Keratinocyte (primary cell): ENCODE data around the gene RYR2. TPM values are rescaled to one million over a fixed set of nuclear protein-coding genes. Genes with fewer than 3 reads are reported as not detected.

Experiments
- DNase-seq: peaks from one replicate; pipeline ENCODE4 v3.0.0-alpha.2; 2011; ENCODE audit warnings: low read depth, missing footprints, low spot score
- FAIRE-seq: peaks from 2 replicates; lab custom pipeline; 2011; peaks lifted over from hg19 to GRCh38; lab: Jason Lieb, UNC
- H2AFZ ChIP-seq: 2 replicates; pipeline ENCODE4 v1.6.0; 2012; ENCODE audit warnings: low read length, control low read depth, inconsistent platforms; ENCODE audit not compliant: control insufficient read depth
- H3K27ac ChIP-seq: 2 replicates; pipeline ENCODE4 v1.5.1; 2011; ENCODE audit warnings: low read length; ENCODE audit not compliant: control insufficient read depth, insufficient read depth
- H3K27me3 ChIP-seq: 3 replicates; pipeline ENCODE4 v1.6.0; 2011; ENCODE audit warnings: low read length; ENCODE audit not compliant: control insufficient read depth, insufficient read depth; ENCODE audit errors: extremely low read depth
- H3K36me3 ChIP-seq, 2 experiments: 2 replicates in 1 of 2; 3 replicates in 1 of 2; pipeline ENCODE4 v1.5.1; 2011; ENCODE audit warnings: low read length in 2 of 2, mild to moderate bottlenecking in 1 of 2; ENCODE audit not compliant: control insufficient read depth in 2 of 2, insufficient read depth in 2 of 2; ENCODE audit errors: extremely low read depth in 1 of 2
- H3K4me1 ChIP-seq: 3 replicates; pipeline ENCODE4 v1.5.1; 2011; ENCODE audit warnings: low read length; ENCODE audit not compliant: control insufficient read depth, insufficient read depth; ENCODE audit errors: extremely low read depth
- H3K4me2 ChIP-seq: 3 replicates; pipeline ENCODE4 v1.6.0; 2011; ENCODE audit warnings: low read depth, low read length; ENCODE audit not compliant: control insufficient read depth, insufficient read depth; ENCODE audit errors: extremely low read depth
- H3K4me3 ChIP-seq, 3 experiments: fragments of 200-600 bp in 1 of 3; sonication (generic) in 1 of 3; 2 replicates in 2 of 3; 3 replicates in 1 of 3; pipeline ENCODE4 v1.5.1; 2011 to 2016; ENCODE audit warnings: low read length in 3 of 3, mild to moderate bottlenecking in 3 of 3, control low read depth in 2 of 3, inconsistent platforms in 1 of 3, low read depth in 1 of 3, mixed read lengths in 1 of 3, mixed run types in 1 of 3, moderate library complexity in 1 of 3; ENCODE audit not compliant: control insufficient read depth in 2 of 3, insufficient read depth in 2 of 3; ENCODE audit errors: extremely low read depth in 1 of 3
- H3K79me2 ChIP-seq: 2 replicates; pipeline ENCODE4 v1.6.0; 2012; ENCODE audit warnings: low read length; ENCODE audit not compliant: control insufficient read depth, insufficient read depth
- H3K9ac ChIP-seq: 3 replicates; pipeline ENCODE4 v1.6.0; 2011; ENCODE audit warnings: low read length; ENCODE audit not compliant: control insufficient read depth, insufficient read depth; ENCODE audit errors: extremely low read depth
- H3K9me1 ChIP-seq: 3 replicates; pipeline ENCODE4 v1.6.0; 2011; ENCODE audit warnings: low read length; ENCODE audit not compliant: control insufficient read depth, insufficient read depth; ENCODE audit errors: extremely low read depth
- H3K9me3 ChIP-seq: 2 replicates; pipeline ENCODE4 v1.5.1; 2012; ENCODE audit warnings: low read depth, low read length; ENCODE audit not compliant: control insufficient read depth
- H4K20me1 ChIP-seq: 3 replicates; pipeline ENCODE4 v1.6.0; 2011; ENCODE audit warnings: low read length; ENCODE audit not compliant: control insufficient read depth, insufficient read depth; ENCODE audit errors: extremely low read depth
- CTCF ChIP-seq, 3 experiments: IDR thresholded peaks in 1 of 3; conservative IDR thresholded peaks in 1 of 3; optimal IDR thresholded peaks in 1 of 3; 2 replicates in 2 of 3; 3 replicates in 1 of 3; pipeline versions ENCODE3 to v1.5.1; 2011; ENCODE audit warnings: low read length in 3 of 3, mild to moderate bottlenecking in 3 of 3, moderate library complexity in 2 of 3, control low read depth in 1 of 3, inconsistent platforms in 1 of 3; ENCODE audit not compliant: insufficient read depth in 2 of 3; ENCODE audit errors: extremely low read depth in 1 of 3
- EZH2 ChIP-seq: IDR thresholded peaks from one replicate; pipeline ENCODE4 v1.6.1; 2012; ENCODE audit warnings: inconsistent platforms, mild to moderate bottlenecking, low read length, moderate library complexity
- dilution Hi-C: fragments of 300-500 bp; cut with MboI; formaldehyde crosslinking; loops from one replicate; pipeline ENCODE4 v1.7.0; 2020; ENCODE audit warnings: low sequenced_read_pairs; ENCODE audit not compliant: extremely low pct_ligation_motif_present
- polyA plus RNA-seq, 5 experiments: library from polyadenylated mRNA; depleted of rRNA in 3 of 5; stranded (reverse) in 3 of 5; stranded (forward) in 1 of 5; unstranded in 1 of 5; fragments of >200 nt; gene quantifications; 1 replicate in 1 of 5; 2 replicates in 3 of 5; 3 replicates in 1 of 5; pipeline versions ENCODE4 v1.2.1 to v1.2.3, GENCODE V29; 2011 to 2012; ENCODE audit warnings: missing spikeins in 2 of 5, low read depth in 1 of 5, low replicate concordance in 1 of 5

The RYR2 gene
- polyA plus RNA-seq, 1 donor (not counting 4 experiments of a cell fraction or from before 2014, with no cell fraction given), result 0.05 TPM

DNA sequence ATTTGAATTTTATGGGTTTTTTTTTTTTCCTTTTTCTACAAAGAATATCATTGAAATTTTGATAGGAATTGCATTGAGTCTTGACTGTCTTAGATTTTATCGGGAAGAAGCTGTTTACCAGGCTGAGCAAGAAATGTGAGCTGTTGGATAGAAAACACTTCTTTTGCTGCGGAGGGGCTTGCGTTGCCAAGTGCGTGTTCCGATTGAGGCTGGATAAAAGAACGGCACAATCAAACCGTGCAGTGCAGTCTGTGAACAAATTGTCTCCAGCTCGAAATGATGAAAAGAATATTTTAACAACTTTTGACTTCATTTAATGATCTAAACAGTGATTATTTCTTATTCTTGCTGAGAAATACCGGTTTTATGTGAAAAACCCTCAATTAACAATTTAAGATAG, 149.4 kb downstream of the RYR2 start:
- FAIRE-seq, result no peak
- H2AFZ ChIP-seq, result no peak overlapping the region

GRCh38 chr1:237197470-237198425, 155.8 kb downstream of the RYR2 start:
- no peaks in the 10 kb centered on the region for H3K79me2 ChIP-seq
- no peak overlapping the region for H3K9ac ChIP-seq
- FAIRE-seq, result no peak
- no peaks in the 10 kb centered on the region for H3K27me3 ChIP-seq
- H3K4me2 ChIP-seq, result no peak overlapping the region
- no peak overlapping the region for H2AFZ ChIP-seq
- H3K27ac ChIP-seq, result no peak overlapping the region
- no peaks in the 10 kb centered on the region for H3K36me3 ChIP-seq
- no peak overlapping the region for H3K4me3 ChIP-seq
- TF ChIP-seq EZH2, result no peak
- TF ChIP-seq CTCF (optimal IDR thresholded peaks at IDR 0.05 in 1 of 3, IDR thresholded peaks at IDR 0.05 in 1 of 3, conservative IDR thresholded peaks at IDR 0.05 in 1 of 3; ENCODE audit: extremely low read depth in 1 of 3, insufficient read depth in 2 of 3, low read length in 3 of 3), result no peak
- no peaks in the 10 kb centered on the region for H3K4me1 ChIP-seq
- no peaks in the 10 kb centered on the region for H3K9me1 ChIP-seq
- no peaks in the 10 kb centered on the region for H4K20me1 ChIP-seq
- no peaks in the 10 kb centered on the region for H3K9me3 ChIP-seq
- dilution Hi-C loops, result no loop called here
- DNase-seq, result no peak

More for the DNA sequence above, 149.4 kb downstream of the RYR2 start:
- Histone ChIP-seq H3K27ac (no peak overlapping the region), H3K9me3 (no peaks in the 10 kb centered on the region), H3K4me3 (no peak overlapping the region), H3K4me2 (no peak overlapping the region), H3K27me3 (no peaks in the 10 kb centered on the region), H3K9ac (no peak overlapping the region), H4K20me1 (no peaks in the 10 kb centered on the region), H3K79me2 (no peaks in the 10 kb centered on the region), H3K4me1 (no peaks in the 10 kb centered on the region), H3K36me3 (no peaks in the 10 kb centered on the region), H3K9me1 (no peaks in the 10 kb centered on the region)
- dilution Hi-C loops, result no loop called here
- TF ChIP-seq EZH2, result no peak
- TF ChIP-seq CTCF (optimal IDR thresholded peaks at IDR 0.05 in 1 of 3, IDR thresholded peaks at IDR 0.05 in 1 of 3, conservative IDR thresholded peaks at IDR 0.05 in 1 of 3; ENCODE audit: extremely low read depth in 1 of 3, insufficient read depth in 2 of 3, low read length in 3 of 3), result no peak
- DNase-seq, result no peak
